AG09319 (cell line): ENCODE results near the gene GRP.

ENCODE experiments used
- DNase-seq: peaks from one replicate; pipeline ENCODE4 v3.0.0-alpha.2; 2010; ENCODE audit warnings: low read depth; ENCODE audit errors: extremely low read depth
- CTCF ChIP-seq: IDR thresholded peaks from 2 replicates; pipeline ENCODE4 v1.5.1; 2011; ENCODE audit warnings: low read depth, mild to moderate bottlenecking, inconsistent platforms, low read length, moderate library complexity

The GRP gene

GRCh38 chr18:59264651-59265245, 44.8 kb downstream of the GRP start:
- no peak for DNase-seq
- TF ChIP-seq CTCF = no peak

GRCh38 chr18:59265246-59265973, 45.5 kb downstream of the GRP start:
- TF ChIP-seq CTCF = no peak
- DNase-seq = no peak

GRCh38 chr18:59265974-59266369, 46.0 kb downstream of the GRP start:
- TF ChIP-seq CTCF = no peak
- no peak for DNase-seq

- DNase-seq = no peak
- TF ChIP-seq CTCF = no peak
Observed at GRCh38 chr18:59266459-59266858, 46.5 kb downstream of the GRP start.

- DNase-seq = no peak
- no peak for TF ChIP-seq CTCF
Observed at GRCh38 chr18:59266886-59267502, 47.0 kb downstream of the GRP start.

- DNase-seq = no peak
- no peak for TF ChIP-seq CTCF
Observed at GRCh38 chr18:59267503-59268126, 47.7 kb downstream of the GRP start.
